ENCODE data around the gene RTP5.
"Not testable (repeated sequence)": the region's sequence is repeated elsewhere in the genome, so short reads cannot be mapped to it uniquely, and the experiment has no call there.

RTP5 gene

DNA sequence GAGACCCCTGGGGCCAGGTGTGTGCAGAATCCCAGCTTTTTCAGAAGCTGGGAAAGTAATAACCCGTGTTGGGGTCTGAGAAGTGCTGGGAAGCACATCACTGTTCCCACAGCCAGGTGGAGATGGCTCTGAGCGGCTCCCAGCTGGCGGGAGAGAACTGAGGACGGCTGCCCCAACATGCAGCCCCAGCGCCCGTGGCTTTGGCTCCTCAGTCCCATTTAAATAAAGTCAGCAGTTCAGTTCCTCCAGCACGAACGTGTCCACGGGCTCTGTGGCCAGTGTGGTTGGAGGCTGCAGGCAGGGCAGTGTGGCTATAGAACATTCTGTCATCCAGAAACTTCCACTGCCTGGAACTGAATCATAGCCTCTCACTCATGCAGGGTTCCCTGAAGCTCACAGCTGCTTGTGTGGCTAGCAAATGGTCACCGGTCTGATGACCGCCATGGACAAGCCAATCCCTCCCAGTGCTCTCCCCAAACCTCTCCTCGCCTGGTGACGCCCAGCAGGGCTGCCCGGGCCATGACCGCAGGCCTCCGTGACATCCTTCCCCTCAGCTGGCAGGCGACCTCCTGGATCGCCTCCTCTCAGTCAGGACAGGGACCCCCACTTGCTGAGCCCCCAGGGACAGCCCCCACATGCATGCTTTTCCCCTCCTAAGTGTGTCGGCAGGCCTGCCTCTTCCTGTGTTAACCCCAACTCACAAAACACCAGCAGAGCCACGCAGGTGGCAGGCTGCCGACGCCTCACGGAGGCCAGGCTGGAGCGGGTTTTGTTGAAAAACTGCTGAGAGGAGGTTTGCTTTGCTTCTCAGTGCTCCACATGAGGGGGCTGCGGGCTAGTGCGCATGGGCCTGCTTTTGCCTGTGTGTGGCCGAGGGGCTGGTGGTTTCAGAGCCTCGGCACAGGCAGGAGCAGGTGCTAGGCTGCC lies 1.3 kb downstream of the RTP5 start:
- DNase-seq (ENCODE audit: low read depth in 2 of 2) = no peak

DNA sequence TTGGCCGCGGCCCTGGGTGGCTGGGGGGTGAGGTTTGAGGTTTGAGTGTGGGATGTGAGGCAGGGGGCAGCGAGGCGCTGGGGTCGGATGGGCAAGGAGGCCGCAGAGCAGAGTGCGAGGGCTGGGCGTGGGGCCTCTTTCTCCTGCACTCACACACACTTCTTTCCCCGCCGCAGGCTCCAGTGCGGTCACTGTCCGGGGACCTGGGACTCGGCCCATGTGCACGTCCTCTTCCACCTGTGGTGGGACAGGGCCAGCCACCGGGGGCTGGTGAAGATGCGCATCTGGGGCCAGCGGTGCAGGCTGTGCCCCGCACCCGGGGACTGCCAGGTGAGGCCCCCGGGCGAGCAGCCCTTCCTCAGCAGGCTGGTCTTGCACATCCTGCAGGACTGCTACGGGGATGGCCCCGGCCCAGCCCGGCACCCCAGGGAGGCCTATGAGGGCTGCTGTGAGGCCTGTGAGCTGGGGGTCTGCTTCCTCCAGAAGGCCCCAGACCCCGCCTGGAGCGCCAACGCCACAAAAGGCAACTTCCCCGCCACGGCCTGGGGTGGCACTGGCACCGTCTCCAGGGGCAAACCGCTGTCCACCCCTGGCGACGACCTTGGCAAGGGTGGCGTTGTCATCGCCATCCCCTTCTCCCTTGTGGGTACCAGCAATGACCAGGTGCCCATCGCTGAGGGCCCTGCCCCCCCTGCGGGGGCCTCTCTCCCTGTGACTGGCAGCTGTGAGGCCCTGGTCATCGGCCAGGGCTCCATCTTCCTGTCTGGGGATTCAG lies 2.2 kb downstream of the RTP5 start:
- no peak for DNase-seq (ENCODE audit: low read depth in 2 of 2)

DNA sequence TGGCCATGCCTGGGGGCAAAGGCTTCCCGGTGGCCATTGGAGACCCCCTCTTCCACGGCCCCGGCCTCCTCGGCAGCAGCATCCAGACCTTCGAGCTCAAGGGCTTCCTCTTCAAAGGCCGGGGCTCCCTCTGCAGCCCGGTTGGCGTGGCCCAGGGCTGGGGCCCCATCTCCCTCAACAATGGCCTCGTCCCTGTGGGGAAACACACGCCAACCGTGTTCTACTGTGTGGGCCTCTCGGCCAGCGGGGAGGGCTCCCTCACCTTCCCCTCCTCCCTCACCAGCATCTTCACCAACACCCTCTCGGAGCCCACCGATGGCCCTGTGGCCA lies 2.7 kb downstream of the RTP5 start:
- no peak for DNase-seq (ENCODE audit: low read depth in 2 of 2)

DNA sequence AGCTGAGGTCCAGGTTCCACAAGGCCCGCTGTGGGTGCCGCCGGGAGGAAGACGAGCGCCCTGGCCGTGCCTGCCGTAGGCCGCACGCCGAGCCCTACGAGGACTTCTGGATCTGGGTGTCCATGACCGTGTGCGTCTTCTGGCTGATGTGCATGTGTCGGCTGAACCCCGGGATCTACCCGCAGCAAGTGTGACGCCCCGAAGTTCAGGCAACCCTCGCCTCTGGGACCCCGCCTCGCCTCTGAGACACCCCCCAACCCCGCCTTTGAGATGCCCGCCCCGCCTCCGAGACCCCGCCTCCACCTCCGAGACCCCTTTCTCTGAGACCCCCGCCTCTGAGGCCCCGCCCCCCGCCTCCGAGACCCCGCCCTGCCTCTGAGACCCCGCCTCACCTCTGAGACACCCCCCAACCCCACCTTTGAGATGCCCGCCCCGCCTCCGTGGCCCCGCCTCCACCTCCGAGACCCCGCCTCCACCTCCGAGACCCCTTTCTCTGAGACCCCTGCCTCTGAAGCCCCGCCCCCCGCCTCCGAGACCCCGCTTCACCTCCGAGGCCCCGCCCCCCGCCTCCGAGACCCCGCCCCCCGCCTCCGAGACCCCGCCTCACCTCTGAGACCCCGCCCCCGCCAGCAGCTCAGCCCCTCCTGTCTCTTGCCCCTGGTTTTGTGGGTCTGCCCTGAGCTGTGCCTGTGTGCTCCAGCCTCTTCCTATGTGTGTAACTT lies 3.7 kb downstream of the RTP5 start:
- DNase-seq (ENCODE audit: low read depth in 2 of 2) = no peak

DNA sequence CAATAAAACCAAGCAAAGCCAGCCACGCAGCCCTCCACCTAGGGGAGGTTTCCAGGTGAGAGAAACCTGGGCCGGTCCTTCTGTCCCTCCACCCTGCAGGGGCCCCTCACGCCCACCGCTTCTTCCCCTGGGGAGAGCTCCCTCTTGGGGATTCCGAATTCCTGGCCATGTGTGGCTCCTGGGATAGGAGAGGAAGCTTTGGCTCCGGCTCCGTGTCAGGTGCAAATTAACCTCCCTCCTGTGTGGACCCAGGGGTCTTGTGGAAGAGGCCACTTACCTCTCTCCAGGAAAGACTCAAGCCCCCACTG lies 4.2 kb downstream of the RTP5 start:
- DNase-seq (ENCODE audit: low read depth in 2 of 2) = no peak

DNA sequence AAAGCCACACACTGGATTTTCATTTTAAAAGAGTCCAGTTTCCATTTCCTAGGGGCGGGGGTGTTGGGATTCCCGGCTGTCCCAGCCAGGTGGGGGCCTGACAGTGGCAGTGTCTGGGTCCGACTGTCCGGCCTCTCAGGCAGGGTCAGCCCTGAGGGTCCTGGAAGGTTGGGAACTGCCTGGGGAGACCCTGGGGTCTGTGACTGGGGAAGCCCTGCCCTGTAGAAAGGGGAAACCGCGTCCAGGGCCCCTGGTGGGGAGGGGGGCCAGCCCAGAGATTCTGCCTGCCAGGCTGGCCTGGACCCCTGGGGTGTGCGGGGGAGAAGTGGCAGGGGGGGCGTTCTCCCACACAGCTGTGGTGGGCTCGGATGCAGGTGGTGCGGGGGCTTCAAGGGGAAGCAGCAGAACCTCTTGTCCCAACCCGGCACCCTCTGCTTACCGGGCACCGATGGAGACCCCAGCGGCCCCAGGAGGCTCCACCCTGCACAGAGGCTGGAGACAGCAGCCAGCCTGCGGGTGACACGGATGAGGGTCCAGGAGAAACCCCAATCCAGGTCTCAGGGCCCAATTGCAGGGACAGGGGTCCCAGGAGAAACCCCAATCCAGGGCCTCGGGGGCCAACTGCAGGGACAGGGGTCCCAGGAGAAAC lies 4.9 kb downstream of the RTP5 start:
- no peak for DNase-seq (ENCODE audit: low read depth in 2 of 2)

DNA sequence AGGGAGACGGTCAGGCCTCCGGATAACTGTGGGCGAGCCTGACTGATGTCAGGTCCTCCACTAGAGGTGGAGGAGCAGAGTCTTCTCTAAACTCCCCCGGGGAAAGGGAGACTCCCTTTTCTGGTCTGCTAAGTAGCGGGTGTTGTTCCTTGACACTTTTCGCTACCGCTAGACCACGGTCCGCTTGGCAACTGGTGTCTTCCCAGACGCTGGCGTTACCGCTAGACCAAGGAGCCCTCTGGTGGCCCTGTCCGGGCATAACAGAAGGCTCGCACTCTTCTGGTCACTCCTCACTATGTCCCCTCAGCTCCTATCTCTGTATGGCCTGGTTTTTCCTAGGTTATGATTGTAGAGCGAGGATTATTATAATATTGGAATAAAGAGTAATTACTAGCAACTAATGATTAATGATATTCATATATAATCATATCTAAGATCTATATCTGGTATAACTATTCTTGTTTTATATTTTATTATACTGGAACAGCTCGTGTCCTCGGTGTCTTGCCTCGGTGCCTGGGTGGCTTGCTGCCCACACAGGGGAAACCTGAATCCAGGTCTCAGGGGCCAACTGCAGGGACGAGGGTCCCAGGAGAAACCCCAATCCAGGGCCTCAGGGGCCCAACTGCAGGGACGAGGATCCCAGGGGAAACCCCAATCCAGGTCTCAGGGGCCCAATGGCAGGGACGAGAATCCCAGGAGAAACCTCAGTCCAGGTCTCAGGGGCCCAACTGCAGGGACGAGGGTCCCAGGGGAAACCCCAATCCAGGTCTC lies 6.4 kb downstream of the RTP5 start:
- DNase-seq (ENCODE audit: low read depth in 2 of 2) = not testable (repeated sequence)

DNA sequence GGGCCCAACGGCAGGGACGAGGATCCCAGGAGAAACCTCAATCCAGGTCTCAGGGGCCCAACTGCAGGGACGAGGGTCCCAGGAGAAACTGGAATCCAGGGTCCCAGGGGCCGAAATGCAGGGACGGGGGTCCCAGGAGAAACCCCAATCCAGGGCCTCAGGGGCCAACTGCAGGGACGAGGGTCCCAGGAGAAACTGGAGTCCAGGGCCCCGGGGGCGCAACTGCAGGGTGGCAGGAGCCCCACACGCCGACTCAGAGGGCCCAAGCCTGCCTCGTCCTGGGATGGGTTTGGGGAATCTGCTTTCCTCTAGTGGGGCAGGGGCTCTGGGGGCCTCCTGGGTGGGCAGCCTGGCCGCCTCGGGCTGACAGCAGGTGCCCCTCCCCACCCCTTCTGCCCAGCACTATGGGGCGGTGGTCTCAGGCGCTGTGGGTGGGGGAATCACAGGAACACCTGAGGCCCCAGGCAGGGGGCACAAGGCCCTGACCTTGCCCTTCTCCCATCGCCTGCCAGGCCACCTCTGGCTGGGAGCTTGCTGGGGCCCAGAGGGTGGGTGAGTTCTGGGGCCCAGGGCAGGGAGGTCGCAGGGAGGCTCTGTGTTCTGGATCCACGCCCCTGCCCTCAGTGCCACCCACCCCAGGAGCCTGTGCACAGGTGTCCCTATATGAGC lies 7.1 kb downstream of the RTP5 start:
- no peak for DNase-seq (ENCODE audit: low read depth in 2 of 2)

DNA sequence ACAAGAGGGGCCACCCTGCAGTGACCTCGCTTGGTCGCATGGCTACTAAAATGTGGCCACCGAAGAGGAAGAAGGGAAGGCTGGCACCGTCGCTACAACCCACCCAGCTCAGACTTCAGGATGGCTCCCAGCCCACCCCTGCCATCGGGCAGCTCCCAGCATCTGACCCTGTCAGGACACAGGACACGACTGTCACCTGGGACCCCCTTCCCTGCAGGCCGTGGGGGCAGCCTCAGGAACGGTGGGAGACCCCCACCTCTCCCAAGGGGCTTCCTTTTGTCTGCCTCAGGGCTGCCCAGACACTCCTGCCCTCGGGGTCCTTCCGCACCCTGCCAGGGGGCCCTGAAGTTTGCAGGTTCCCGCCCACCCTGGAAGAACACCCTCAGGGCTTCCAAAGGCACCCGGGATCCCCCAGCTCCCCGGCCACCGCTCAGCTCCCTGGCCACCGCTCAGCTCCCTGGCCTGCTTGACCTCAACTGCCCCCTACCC lies 7.7 kb downstream of the RTP5 start:
- no peak for DNase-seq (ENCODE audit: low read depth in 2 of 2)

DNA sequence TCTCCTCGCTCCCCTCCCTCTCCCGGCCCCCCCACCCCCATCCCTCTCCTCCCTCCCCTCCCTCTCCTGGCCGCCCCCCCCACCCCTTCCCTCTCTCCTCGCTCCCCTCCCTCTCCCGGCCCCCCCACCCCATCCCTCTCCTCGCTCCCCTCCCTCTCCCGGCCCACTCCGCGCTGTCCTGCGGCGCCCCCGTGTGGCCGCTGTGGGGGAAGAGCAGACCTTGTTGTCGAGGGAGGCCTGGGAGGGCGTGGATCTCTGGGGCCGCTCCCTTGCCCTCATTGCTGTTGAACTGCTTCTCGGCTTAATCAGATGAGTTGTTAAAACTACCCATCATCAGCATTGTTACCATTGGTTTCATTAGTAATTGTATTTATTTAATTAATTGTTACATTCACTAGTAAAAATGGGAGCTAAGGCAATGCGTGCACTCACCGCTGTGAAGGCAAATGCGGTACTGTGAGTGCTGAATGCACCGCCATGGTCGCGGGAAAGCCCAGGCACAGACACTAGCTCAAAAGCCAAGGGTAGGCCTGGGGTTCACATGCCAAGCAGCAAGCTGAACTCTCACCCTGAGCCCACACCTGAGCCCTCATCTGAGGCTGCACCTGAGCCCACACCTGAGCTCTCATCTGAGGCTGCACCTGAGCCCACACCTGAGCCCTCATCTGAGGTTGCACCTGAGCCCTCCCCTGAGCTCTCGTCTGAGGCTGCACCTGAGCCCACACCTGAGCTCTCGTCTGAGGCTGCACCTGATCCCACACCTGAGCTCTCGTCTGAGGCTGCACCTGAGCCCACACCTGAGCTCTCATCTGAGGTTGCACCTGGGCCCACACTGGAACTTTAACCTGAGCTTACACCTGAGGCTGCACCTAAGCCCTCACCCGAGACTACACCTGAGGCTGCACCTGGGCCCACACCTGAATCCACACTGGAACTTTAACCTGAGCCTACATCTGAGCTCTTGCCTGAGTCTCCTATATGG lies 8.8 kb downstream of the RTP5 start:
- DNase-seq (ENCODE audit: low read depth in 2 of 2) = peak; percentile 43 to 59

DNA sequence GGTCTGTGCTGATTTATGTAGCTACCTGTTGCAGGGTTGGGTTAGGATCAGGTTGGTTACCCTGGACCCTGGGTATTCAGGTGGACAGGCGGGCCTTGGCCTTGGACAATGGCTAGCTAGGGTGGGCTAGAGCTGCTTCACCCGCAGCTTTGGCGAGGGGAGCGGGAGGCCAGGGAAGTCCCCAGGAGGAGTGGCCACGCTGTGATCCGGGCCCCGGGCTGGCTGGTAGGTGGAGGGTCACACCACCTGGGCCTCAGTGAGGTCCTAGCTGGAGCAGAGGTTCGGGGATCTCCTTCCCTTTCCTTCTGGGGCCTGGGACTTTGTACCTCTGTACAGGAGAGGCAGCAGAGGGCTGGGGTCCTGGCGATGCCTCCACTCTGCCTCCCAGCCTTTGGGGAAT lies 9.8 kb downstream of the RTP5 start:
- DNase-seq (ENCODE audit: low read depth in 2 of 2) = no peak

DNA sequence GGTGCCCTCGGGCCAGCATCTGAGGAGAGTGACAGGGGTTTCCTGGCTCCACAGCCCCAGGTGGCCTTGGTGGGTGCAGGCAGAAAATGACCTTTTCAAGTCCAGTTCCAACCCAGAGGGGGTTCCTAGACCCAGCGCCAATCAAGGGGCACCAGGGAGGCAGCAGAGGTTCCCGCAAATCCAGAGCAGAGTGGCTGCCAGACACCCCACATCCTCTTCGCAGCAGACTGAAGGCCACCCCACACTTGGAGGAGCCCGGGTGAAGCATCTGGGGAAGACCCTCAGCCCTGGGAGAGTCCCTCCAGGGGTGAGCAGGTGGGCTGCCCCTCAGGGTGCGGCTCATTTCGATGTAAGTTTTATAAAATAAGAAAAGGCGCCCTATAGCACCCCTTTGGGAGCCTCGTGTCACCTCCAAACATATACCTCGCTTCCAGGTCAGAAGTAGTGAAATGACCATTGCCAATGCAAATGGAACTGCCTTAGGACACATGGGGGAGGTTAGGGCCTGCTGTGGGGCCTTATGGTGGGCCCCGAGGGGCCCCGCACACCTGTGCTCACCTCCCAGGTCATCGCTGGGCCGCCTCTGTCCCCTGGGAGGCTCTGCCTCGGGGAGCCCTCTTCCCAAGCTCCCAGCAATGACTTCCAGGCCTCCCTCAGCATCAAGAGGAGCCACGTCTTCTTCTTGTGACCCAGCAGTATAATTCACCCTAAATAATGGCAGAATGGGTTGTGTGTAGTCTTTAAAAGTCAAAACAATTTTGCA lies 11.0 kb downstream of the RTP5 start:
- no peak for DNase-seq (ENCODE audit: low read depth in 2 of 2)

DNA sequence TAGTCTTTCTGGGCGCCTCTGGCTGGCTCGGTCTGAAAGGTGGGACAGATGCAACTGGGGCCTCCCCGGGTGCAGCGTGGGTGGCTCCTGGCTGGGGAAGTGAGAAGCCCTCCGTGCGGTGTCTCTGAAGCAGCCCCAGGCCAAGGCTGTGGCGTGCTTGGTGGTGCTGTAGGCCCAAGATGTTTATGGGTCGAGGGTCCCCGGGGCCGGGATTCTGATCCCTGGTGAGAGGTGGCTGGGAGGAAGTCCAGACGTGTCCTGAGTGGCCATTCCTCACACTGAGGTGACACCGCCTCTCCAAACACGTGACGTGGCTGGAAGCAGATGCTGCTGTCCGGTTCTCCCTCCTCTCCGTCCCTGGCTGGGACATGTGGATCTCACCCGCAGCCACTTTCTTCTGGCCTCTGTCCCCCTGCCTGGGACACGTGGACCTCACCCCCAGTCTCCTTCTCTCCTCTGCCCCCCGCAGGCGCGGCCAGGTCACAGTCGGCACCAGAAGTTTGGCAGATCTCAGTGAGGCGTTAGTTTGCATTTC lies 12.6 kb downstream of the RTP5 start:
- no peak for DNase-seq (ENCODE audit: low read depth in 2 of 2)

DNA sequence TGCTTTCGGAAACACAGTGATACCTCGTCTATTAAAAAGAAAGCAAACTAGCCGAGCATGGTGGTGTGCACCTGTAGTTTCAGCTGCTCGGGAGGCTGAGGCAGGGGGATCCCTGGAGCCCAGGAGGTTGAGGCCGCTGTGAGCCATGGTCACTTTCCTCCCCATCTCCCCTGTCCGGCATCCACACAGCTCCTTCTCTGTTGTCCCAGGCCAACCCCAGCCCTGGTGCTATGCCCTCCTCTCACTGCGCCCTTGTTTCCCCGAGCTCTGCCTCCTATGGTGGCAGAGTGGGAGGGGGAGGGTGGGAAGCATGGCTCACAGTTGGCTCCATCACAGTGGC lies 15.4 kb downstream of the RTP5 start:
- DNase-seq (ENCODE audit: low read depth in 2 of 2) = no peak

DNA sequence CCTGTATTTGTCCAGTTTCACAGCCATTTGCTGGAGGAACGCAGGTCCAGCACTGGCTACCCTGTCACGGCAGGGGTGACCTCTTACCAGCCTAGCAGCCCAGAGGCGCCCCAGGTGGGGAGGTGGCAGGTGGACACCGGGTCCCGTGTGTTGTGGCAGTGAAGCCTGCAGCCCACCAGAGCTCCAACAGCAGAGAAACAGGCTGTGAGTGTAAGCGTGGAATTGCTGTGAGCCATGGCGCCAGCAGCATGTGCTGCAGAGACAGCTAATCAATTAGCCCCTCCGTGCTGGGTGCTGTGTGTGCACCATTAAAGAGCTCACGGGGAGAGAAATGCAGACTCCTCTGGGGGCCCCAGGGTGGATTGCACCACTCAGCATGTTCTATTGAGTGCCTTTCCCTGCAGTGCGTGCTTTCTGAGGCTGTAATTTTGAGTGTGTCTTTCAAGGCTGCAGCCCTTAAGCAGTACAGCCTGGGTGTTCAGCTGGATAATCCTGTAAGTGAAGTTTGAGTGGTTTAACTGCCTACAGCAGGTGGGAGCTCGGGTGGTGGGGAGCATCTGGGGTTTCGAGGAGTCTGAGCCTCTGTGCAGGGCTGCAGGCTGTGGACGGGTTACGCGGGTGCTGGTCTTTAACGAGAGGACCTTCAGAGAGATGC lies 15.9 kb downstream of the RTP5 start:
- no peak for DNase-seq (ENCODE audit: low read depth in 2 of 2)

DNA sequence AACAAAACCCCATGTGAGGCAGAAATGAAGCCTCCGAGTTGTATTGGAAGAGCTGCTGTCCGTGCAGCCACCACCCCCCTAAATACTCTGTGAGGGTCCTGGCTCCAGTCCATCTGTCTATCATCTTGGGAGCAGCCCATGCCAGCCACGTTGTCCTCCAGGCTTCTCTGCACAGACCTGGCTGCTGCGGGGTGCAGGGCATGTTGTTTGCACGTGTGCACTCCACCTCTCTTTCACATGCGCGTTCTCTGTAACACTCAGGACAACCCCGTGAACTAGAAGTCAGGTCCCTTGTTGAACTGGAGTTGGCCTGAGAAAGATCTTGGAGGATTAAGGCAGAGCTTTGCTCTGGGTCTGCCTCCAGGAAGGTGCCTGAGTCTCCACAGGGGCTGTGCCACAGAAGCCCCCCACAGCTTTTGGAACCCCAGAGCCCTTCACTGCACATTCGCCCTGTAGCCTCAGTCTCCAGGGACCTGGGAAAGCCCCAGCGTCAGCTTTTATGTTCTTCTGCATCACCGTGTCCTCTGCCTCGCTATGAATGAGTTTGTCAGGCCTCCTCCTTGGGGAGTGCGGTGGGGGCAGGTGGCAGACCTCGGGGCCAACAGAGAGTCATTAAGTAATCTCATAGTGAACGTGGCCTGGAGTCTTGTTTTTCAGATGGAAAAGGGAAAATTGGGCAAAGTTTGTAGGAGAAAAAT lies 16.6 kb downstream of the RTP5 start:
- DNase-seq (ENCODE audit: low read depth in 2 of 2) = no peak

DNA sequence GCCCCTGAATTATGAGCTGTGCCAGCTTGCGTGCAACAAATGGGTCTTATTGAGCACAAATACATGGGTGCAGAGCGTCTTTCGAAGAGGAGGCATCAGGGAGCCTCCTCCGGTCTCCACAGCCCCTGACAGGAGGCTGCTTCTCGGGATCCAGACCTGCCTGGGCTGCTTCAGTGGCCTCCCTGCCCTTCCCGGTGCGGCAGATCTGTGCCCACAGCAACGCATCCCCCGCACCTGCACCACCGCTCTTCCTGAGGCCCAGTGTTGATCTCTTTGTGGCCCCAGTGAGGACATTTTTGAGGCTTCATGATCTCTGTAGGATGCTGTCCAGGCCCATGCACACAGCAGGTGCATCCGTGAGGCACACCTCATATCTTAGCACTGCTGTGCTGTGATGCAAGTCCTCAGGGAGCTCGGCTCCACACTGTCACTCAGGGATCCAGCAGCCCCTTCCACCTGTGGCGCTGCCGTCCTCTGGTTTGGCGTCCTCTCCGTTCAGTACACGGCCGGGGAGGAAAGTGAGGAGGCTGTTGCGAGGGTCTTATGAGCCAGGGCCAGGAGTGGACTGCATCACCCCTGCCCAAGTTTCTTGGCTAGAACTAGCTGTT lies 17.4 kb downstream of the RTP5 start:
- no peak for DNase-seq (ENCODE audit: low read depth in 2 of 2)
